Left ventricle myocardium superior (tissue), 1 donor: Measurements from ENCODE around the gene OR5B2. TPM values are rescaled to one million over a fixed set of nuclear protein-coding genes. Genes with fewer than 3 reads are reported as not detected.
"Not testable (repeated sequence)": the region's sequence is repeated elsewhere in the genome, so short reads cannot be mapped to it uniquely, and the experiment has no call there.

Source experiments
- ATAC-seq: fragments of 200-7000 bp; cut with Tn5 transposase; one replicate; pipeline ENCODE4 v1.9.1; 2020; ENCODE audit warnings: mild to moderate bottlenecking, moderate library complexity
- DNase-seq: peaks from one replicate; pipeline ENCODE4 v3.0.0-alpha.2; 2020
- intact Hi-C: fragments of 100-400 bp; cut with micrococcal nuclease; formaldehyde crosslinking; loops from one replicate; pipeline ENCODE4 v1.11.0; 2022
- long read RNA-seq: library from polyadenylated mRNA; unstranded; transcript quantifications from one replicate; pipeline ENCODE4 v2.0.0, GENCODE V29; 2021
- total RNA-seq: library from RNA; stranded (reverse); fragmentation: NEBNext Ultra II Directional; extraction: Animal tissue kit (Norgen Biotek cat#: 25700); gene quantifications from one replicate; pipeline ENCODE4 v1.2.1, GENCODE V29; 2021
- donor health status: DM: no; HTN: yes; CAD: no; lungs with severe emphysema.

OR5B2 gene
- not detected for total RNA-seq
- long read RNA-seq, result 0 reads

GRCh38 chr11:58428021-58428420 lies at the start of gene OR5B2:
TSS of gene OR5B2 (minus strand) at chr11:58428121. CDS start at chr11:58423261, 4,860 bp downstream.
- DNase-seq (no peak), ATAC-seq (no peak)
- intact Hi-C loops, result no loop called here

DNA sequence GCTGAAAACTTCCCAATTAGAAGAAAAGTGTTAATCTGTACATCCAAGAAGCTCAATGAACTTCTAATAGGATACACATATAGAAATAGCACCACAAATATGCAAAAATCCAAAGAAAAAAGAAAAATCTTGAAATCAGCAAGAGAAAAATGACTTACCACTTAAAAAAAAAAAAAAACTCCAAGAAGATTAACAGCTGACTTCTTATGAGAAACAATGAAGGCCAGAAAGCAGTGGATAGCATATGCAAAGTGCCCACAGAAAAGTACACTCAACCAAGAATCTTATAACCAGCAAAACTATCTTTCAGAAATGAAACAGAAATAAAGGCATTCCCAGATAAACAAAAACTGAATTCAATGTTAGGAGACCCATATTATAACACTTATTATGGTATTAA lies 44.0 kb upstream of the OR5B2 start:
- intact Hi-C loops, result no loop called here
- no peak for DNase-seq
- no peak for ATAC-seq

DNA sequence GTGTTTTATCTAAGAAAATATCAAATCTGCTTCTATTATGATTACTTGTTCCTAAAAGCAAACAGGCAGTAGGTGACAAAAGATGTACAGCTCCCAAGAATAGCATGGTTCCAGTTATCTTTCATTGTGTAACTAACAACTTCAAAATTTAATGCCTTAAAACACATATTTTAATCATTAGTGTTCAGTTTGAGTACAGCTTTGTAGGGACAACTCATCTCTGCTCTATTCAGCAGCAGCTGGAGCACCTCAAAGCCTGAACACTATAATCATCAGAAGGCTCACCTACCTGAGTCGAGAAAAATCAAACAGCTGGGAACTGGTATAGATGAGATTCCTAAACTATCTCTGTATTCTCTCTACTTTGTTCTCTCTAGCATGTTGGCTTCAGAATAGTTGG lies 38.4 kb upstream of the OR5B2 start:
- no peak for DNase-seq
- no peak for ATAC-seq
- intact Hi-C loops, result no loop called here

DNA sequence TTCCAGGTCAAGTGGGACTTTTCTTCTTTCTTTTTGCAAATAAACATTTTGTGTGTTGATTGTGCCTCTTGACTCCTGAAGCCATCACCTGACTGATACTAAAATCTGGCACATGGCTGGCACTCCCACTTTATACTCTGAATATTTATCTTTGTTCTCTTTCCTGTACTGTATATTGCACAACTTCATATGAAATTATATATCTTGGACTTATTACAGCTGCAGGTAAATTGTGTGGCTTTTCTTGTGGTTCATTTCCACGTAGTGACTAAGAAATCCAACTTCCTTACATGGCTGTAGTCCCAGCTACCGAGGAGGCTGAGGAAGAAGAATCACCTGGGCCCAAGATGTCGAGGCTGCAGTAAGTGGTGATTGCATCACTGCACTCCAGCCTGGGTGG lies 37.8 kb upstream of the OR5B2 start:
- intact Hi-C loops, result no loop called here
- DNase-seq (no peak), ATAC-seq (no peak)

DNA sequence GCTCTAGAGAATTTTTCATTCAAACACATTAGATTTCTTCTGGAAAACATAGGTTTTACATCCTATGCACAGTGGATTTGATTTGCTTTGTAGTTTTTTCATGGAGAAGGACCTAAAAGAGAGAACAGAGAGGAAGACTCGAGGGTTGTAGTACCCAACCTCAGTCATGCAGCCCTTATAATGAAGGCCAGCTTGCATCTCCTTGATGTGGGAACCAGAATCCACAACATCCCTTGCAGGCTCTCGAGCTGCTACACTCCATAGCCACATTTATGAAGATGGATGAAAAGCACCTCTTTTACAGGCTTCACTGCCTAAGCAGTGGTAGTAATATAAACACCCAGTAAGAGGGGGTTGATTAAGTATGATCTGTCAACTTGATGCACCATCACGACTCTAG lies 23.7 kb upstream of the OR5B2 start:
- ATAC-seq (no peak), DNase-seq (no peak)
- intact Hi-C loops, result no loop called here

DNA sequence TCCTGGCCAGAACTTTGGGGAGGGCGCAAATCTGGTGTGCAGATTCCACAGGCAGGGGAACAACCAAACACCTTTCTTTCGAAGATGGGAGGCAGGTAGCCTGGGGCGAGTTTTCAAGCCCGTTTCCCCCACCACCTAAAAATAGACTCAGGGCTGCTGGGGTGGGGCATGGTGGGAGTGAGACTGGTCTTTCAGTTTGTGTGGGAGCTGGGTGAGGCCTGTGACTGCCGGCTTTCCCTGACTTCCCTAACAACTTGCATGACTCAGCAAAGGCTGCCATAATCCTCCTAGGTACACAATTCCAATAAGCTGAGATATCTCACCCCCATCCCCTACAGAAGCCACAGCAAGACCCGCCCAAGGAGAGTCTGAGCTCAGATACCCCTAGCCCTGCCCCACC lies 18.4 kb upstream of the OR5B2 start:
- DNase-seq (no peak), ATAC-seq (no peak)
- intact Hi-C loops, result no loop called here

DNA sequence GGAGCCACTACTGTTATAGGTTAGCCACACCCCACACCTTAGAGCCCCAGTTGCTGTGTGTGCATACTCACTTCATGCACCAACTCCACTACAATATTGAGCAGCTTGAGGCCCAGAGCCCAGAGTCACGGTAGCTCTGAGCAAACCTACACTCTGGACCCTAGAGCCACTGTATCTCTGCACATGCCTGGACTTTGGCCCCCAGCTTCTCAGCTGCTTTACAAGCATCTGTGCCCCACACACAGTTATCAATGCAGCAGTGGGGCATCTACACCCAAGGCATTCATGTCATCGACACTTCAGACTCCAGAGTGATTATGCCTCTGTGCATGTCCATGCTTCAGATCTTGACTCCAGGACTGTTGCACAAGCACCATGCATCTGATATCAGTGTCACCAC lies 16.4 kb upstream of the OR5B2 start:
- ATAC-seq (no peak), DNase-seq (no peak)
- intact Hi-C loops, result no loop called here

DNA sequence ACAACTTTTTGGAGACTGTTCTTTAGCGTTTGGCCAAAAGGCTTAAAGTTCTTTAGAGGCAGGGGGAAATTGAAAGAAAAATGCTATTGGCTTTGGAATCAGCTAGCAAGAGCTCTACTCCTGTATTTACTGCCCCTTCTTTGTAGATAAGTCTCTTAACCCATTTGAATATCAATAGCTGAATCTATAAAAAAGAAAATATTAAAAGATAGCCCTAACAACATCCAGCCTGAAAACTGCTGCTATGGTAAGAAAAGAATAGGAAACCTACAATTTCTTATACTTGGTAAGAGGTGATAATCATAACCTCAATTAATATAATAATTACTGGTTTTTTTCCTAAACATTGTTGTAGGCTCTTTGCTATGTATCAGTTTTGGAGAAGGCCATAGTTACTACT lies 14.2 kb upstream of the OR5B2 start, which contains the start of gene OR5B12:
Gene OR5B12 (minus strand): TSS at position 101 of the 400 bp plus-strand sequence. CDS start 2,085 bp downstream, outside the sequence.
- intact Hi-C loops, result no loop called here
- no peak for DNase-seq
- no peak for ATAC-seq

- DNase-seq, result no peak
- intact Hi-C loops, result no loop called here
Observed at GRCh38 chr11:58438486-58438885, 10.6 kb upstream of the OR5B2 start.

GRCh38 chr11:58434217-58434616 lies 6.3 kb upstream of the OR5B2 start:
- ATAC-seq (no peak), DNase-seq (no peak)
- intact Hi-C loops, result no loop called here

More at GRCh38 chr11:58438486-58438885, 10.6 kb upstream of the OR5B2 start:
- no peak for ATAC-seq

- DNase-seq, result no peak
- no peak for ATAC-seq
- intact Hi-C loops, result no loop called here
Observed at GRCh38 chr11:58433638-58434203, 5.8 kb upstream of the OR5B2 start.

- no peak for DNase-seq
- intact Hi-C loops, result no loop called here
Observed at GRCh38 chr11:58429273-58429672, 1.4 kb upstream of the OR5B2 start.

DNA sequence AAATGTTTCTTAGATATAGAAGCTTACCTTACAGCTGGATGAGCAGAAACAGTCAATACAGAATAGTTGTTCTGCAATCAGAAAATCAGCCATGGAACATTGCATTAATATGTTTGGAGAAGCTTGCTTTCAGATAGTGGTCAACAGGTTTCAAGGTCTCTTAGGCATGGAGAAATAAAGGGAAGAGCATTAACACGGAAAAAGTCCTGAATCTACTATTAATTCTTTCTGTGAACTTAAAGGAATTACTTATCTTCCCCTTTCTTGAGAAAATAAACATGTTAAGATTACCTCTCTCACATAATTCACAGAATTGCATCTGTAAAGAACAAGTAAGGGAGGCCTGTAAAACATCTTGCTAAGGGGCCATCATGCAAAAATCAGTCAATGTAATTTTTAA lies 21.1 kb downstream of the OR5B2 start, which contains the start of gene OR5B3:
Gene OR5B3 (minus strand): TSS at position 101 of the 400 bp plus-strand sequence. CDS start 3,465 bp downstream, outside the sequence.
- intact Hi-C loops, result no loop called here
- ATAC-seq (no peak), DNase-seq (no peak)

More at GRCh38 chr11:58429273-58429672, 1.4 kb upstream of the OR5B2 start:
- ATAC-seq, result no peak

GRCh38 chr11:58399622-58400021 lies 28.3 kb downstream of the OR5B2 start:
- DNase-seq, ATAC-seq, intact Hi-C loops: not testable (repeated sequence)

DNA sequence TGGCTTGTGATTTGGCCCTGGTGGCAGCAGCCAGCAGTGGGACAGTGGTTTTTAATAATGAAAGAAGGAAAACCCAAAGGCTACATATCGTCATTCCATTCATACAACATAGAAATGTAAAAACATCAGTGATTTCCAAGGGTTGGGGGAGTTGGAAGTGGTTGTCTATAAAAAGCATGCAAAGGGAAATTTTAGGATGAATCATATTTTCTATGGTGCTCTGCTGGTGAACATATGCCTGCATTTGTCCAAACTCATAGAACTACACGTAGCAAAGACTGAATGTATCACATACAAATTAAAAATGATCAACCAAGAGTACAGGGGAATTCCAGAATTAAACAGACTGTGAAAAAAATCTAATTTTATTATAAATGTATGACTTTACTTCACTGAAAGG lies 32.3 kb downstream of the OR5B2 start:
- DNase-seq (no peak), ATAC-seq (no peak)

DNA sequence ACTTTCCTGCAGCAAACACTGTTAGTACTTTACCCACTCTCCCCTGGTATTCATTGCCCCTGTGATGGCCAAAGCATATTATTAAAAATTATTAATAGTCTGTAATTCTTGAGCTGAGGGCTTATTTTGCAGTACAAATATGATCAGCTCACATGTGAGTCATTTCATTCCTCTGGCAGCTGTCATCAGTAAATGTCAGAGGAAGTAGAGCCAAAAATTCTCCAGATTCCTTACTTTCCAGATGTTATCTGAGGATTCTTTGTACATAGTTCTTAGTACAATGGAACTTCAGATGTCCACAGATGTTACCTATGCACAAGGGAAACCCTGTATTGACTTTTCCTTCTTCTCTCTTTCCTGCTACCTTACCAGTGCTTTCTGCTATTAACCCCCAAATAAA lies 33.7 kb downstream of the OR5B2 start:
- no peak for ATAC-seq

More for the DNA sequence above, 32.3 kb downstream of the OR5B2 start:
- intact Hi-C loops, result no loop called here

GRCh38 chr11:58392746-58393145 lies 35.2 kb downstream of the OR5B2 start:
- no peak for ATAC-seq
- intact Hi-C loops, result no loop called here
- no peak for DNase-seq

More for the DNA sequence above, 33.7 kb downstream of the OR5B2 start:
- DNase-seq, result no peak
- intact Hi-C loops, result no loop called here

- ATAC-seq, result no peak
- intact Hi-C loops, result no loop called here
- DNase-seq, result no peak
Observed at GRCh38 chr11:58391879-58392278, 36.0 kb downstream of the OR5B2 start.

- no peak for ATAC-seq
- intact Hi-C loops, result no loop called here
- no peak for DNase-seq
Observed at GRCh38 chr11:58390551-58391063, 37.3 kb downstream of the OR5B2 start.
